ENCODE data around the gene TMEM271.

GRCh38 chr4:579543-580175 is 3.6 kb upstream of the TMEM271 start:
- TF ChIP-seq TAF1 (conservative IDR thresholded peaks at IDR 0.05) = no peak
- no peak for TF ChIP-seq CTCF (IDR thresholded peaks at IDR 0.05; ENCODE audit: low read depth, low read length, missing input control)

Measured in liver (tissue), 3 donors.